Activated naive CD8-positive, alpha-beta T cell treated with anti-CD3 and anti-CD28 coated beads, Interleukin-2, amount 50 U/mL, for 24 hours (primary cell): ENCODE results near the gene SYNJ2.
A peak's percentile ranks its signal among the peaks of the same experiment; 100 is the strongest.

Experiments
- ATAC-seq: fragments of 150-1000 bp; cut with Tn5 transposase; one replicate; pipeline ENCODE4 v1.10.0; 2021
- DNase-seq: peaks from one replicate; pipeline ENCODE4 v3.0.0; 2021
- H3K27ac Mint-ChIP-seq: one replicate; pipeline ENCODE4 v1.8.0; 2021; ENCODE audit warnings: mild to moderate bottlenecking, mixed read lengths
- H3K27me3 Mint-ChIP-seq: one replicate; pipeline ENCODE4 v1.8.0; 2021; ENCODE audit warnings: mixed read lengths
- H3K36me3 Mint-ChIP-seq: one replicate; pipeline ENCODE4 v1.8.0; 2021; ENCODE audit warnings: low read depth, mixed read lengths
- H3K4me1 Mint-ChIP-seq: one replicate; pipeline ENCODE4 v1.8.0; 2021; ENCODE audit warnings: mixed read lengths
- H3K4me3 Mint-ChIP-seq: one replicate; pipeline ENCODE4 v1.8.0; 2021; ENCODE audit warnings: mild to moderate bottlenecking, moderate library complexity, mixed read lengths
- H3K9me3 Mint-ChIP-seq: one replicate; pipeline ENCODE4 v1.8.0; 2021; ENCODE audit warnings: mixed read lengths

Gene SYNJ2

DNA sequence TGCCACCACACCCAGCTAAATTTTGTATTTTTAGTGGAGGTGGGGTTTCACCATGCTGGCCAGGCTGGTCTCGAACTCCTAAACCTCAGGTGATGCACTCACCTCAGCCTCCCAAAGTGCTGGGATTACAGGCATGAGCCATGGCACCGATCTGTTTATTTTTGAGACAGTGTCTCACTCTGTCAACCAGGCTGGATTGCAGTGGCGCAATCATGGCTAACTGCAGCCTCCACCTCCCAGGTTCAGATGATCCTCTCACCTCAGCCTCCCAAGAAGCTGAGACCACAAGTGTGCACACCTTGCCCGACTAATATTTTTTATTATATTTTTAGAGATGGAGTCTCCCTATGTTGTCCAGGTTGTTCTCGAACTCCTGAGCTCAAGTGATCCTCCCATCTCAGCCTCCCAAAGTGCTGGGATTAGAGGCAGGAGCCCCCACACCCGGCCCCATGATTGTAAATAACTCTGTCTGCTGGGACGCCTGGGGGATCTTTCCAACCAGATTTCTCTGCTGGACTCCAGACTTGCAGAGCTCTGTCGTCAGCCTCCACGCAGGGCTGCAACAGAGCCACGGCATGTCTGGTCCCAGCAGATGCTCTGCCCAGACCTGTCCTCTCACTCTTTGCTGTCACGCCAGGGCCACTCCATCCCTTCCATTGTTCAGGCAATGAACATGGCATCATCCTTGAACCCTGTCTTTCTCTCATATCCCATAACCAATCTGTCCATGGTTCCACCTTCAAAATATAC is 25.3 kb downstream of the SYNJ2 start:
- peaks cover 23% of the 10 kb centered on the region for H3K36me3 Mint-ChIP-seq
- no peak overlapping the region for H3K27ac Mint-ChIP-seq
- peaks cover 78% of the 10 kb centered on the region for H3K4me1 Mint-ChIP-seq
- H3K4me3 Mint-ChIP-seq = no peak overlapping the region
- H3K27me3 Mint-ChIP-seq = no peaks in the 10 kb centered on the region
- no peak for DNase-seq
- no peaks in the 10 kb centered on the region for H3K9me3 Mint-ChIP-seq
- no peak for ATAC-seq

DNA sequence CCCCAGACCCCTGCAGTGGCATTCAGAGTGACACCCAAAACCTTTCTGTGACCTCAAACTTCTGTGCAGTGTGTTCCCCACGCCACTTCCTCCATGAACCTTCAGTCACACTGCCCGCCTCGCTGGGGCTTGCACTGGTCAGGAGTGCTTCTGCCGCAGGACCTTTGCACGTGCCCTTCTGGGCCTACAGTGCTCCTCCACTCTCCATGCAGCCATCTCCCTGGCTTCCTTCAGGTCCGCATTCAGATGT is 27.1 kb downstream of the SYNJ2 start:
- Mint-ChIP-seq H3K9me3 (no peaks in the 10 kb centered on the region), H3K4me3 (peak overlapping the region; percentile 50), H3K4me1 (peaks cover 68% of the 10 kb centered on the region), H3K27ac (peak overlapping the region; percentile 74), H3K36me3 (peaks cover 20% of the 10 kb centered on the region), H3K27me3 (no peaks in the 10 kb centered on the region)
- no peak for ATAC-seq
- DNase-seq = no peak

DNA sequence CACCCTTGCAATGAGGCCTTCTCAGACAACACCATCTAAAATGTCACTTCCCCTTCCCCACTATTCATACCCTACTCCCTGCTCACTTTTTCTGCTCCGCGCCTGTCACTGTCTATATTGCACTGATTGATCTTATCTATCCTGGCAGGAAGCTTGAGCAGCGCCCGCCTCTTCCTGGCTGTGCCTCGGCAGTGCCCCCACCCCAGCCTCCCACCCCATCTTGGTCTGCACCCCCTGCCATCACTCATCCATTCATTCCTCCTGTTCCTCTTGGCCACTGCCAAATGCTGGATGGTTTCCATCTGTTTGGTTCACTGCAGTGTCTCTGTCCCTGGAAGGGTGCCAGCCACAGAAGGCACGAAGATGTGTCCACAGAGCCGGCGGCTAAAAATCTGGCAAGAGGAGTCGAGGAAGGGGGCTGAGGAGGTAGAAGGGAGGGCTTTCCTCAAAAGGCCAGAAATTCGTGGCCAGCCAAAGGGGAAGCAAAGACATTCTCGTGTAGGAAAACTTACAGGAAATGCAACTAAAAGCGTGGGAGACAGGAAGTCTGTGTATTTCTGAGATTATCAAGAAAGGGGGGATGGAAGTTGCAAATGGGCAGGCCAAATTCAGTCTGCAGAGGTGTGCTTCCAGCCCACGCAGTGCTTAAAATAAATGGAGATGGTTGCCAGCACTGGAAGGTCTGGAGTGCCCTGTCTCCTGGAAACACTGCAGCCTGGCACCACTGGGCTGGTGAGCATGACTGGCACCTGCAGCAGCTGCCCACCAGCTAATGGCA is 27.6 kb downstream of the SYNJ2 start:
- Mint-ChIP-seq H3K4me1 (peaks cover 68% of the 10 kb centered on the region), H3K27ac (peak overlapping the region; percentile 74), H3K36me3 (peaks cover 20% of the 10 kb centered on the region), H3K9me3 (no peaks in the 10 kb centered on the region), H3K4me3 (peak overlapping the region; percentile 50), H3K27me3 (no peaks in the 10 kb centered on the region)
- ATAC-seq (peak; percentile 40), DNase-seq (peak; percentile 28)

DNA sequence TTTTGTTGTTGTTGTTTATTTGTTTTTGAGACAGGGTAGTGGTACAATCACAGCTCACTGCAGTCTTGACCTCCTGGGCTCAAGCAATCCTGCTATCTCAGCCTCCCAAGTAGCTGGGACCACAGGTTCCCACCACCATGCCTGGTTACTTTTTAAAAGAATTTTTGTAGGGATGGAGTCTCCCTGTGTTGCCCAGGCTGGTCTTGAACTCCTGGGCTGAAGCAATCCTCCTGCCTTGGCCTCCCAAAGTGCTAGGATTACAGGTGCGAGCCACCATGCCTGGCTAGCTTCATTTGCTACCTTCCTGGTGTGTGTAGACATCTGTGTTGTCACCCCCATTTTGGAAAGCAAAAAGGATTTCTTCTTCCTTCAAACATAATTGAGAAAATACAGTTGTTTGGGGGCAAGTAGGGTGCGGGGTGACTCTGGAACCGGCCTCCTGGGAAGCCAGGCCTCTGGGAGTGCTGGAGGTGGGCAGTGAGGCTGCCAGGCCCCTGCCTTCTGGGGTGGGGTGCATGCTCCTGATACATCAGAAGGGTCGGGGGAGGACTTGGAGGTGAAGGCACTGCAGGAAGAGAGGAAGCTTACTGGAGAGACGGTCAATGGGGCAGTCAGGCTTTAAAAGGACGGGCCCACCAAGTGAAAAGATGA is 28.4 kb downstream of the SYNJ2 start:
- H3K27ac Mint-ChIP-seq = no peak overlapping the region
- peaks cover 20% of the 10 kb centered on the region for H3K36me3 Mint-ChIP-seq
- no peaks in the 10 kb centered on the region for H3K27me3 Mint-ChIP-seq
- peaks cover 69% of the 10 kb centered on the region for H3K4me1 Mint-ChIP-seq
- DNase-seq (no peak), ATAC-seq (no peak)
- no peak overlapping the region for H3K4me3 Mint-ChIP-seq
- no peaks in the 10 kb centered on the region for H3K9me3 Mint-ChIP-seq

DNA sequence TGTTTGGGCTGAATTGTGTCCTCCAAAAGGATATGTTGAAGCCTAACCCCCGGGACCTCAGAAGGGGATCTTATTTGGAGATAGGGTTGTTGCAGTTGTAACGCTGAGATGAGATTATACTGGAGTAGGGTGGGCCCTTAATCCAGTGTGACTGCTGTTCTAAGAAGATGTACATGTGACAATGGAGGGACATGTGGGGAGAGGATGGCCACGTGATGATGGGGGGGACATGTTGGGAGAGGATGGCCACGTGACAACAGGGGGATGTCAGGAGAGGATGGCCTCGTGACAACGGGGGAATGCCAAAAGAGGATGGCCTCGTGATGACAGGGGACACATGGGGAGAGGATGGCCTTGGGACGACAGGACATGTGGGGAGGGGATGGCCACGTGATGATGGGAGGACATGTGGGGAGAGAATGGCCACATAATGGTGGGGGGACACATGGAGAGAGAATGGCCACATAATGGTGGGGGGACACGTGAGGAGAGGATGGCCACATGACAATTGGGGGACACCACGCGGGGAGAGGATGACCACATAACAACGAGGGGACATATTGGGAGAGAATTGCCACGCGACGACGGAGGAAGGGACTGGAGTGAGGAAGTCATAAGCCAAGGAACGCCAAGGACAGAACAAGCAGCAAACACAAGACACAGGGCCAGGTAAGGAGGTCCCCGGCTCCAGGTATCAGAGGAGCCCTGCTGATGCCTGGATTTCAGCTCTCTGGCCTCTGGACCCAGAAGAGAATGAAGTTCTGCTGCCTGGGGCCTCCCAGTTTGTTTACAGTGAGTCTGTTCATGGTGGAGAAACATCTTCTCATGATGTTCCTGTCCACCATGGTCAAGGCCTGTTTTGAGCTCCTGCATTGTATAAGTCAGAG is 29.2 kb downstream of the SYNJ2 start:
- H3K27ac Mint-ChIP-seq = no peak overlapping the region
- no peak for ATAC-seq
- peaks cover 71% of the 10 kb centered on the region for H3K4me1 Mint-ChIP-seq
- no peaks in the 10 kb centered on the region for H3K9me3 Mint-ChIP-seq
- no peak for DNase-seq
- no peaks in the 10 kb centered on the region for H3K27me3 Mint-ChIP-seq
- no peak overlapping the region for H3K4me3 Mint-ChIP-seq
- peaks cover 19% of the 10 kb centered on the region for H3K36me3 Mint-ChIP-seq

DNA sequence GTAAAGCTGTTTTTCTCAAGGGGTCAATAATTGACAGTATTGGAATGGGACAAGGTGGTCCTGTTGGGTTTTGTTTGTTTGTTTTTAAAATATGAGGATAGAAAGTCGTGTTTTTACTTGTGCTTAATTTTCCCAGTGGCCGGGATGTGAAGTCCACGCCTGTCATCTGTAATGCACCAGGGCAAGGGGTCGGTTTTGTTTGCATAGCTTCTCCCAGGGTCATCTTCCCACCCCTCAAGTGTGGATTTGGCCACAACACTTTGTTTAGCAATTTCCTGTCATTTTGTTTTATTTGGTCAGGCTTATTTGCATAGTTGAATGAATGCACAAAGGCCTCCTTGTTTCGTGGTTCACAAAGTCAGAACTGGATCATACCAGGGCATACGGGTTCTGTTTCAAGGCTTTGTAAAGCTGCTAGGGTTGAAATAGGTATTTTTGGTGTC is 29.8 kb downstream of the SYNJ2 start:
- Mint-ChIP-seq H3K36me3 (peaks cover 17% of the 10 kb centered on the region), H3K27me3 (no peaks in the 10 kb centered on the region), H3K9me3 (no peaks in the 10 kb centered on the region), H3K4me1 (peaks cover 69% of the 10 kb centered on the region), H3K4me3 (no peak overlapping the region), H3K27ac (no peak overlapping the region)
- DNase-seq = no peak
- ATAC-seq = no peak

DNA sequence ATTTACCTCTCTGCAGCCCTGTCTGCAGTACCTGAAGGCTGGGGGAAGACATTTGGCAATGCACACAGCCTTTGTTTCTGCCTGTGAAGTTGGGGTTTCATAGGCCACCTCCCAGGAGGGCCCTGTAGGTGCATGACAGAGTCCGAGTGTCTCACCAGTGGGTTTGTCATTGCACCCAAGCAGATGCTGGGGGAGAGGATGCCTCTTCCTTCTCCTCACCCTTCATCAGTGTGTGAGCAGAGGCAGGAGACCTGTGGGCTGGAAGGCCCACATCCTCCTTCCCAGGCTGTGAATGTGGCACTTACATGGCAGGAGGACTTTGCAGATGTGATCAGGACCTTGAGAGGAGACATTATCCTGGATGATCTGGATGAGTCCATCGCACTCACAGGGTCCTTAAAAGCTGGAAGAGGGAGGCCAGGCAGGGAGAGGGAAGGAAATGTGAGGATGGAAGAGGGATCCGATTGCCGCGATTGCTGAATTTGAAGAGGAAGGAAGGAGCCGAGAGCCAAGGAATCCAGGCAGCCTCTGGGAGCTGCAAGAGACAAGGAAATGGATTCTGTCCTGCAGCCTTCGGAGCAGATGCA is 30.4 kb downstream of the SYNJ2 start:
- peaks cover 69% of the 10 kb centered on the region for H3K4me1 Mint-ChIP-seq
- H3K9me3 Mint-ChIP-seq = no peaks in the 10 kb centered on the region
- no peak for DNase-seq
- H3K27ac Mint-ChIP-seq = no peak overlapping the region
- H3K4me3 Mint-ChIP-seq = no peak overlapping the region
- H3K27me3 Mint-ChIP-seq = no peaks in the 10 kb centered on the region
- peaks cover 17% of the 10 kb centered on the region for H3K36me3 Mint-ChIP-seq
- ATAC-seq = no peak

DNA sequence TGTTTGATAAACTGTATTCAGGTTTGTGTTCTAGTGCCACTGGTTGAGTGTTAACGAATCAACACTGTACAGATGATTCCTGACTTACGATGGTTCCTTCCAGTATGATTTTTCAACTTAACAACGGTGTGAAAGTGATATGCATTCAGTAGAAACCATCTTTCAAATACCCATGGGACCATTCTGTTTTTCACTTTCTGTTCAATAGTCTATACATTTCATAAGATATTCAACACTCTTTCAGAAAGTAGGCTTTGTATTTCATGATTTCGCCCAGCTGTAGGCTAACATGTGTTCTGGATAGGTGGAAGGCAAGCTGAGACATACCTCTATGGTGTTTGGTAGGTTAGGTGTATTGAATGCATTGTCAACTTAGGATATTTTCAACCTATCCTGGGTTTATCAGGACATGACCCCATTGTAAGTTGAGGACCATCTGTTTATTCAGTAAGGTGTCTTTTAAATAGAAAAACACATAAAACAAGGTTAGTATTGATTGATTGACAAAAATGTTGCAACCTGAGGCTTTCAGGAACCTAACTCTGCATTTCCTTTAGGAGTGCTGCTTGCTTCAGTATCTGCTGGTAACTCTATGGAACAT is 32.3 kb downstream of the SYNJ2 start:
- Mint-ChIP-seq H3K4me3 (no peak overlapping the region), H3K27me3 (no peaks in the 10 kb centered on the region), H3K4me1 (peaks cover 52% of the 10 kb centered on the region)

DNA sequence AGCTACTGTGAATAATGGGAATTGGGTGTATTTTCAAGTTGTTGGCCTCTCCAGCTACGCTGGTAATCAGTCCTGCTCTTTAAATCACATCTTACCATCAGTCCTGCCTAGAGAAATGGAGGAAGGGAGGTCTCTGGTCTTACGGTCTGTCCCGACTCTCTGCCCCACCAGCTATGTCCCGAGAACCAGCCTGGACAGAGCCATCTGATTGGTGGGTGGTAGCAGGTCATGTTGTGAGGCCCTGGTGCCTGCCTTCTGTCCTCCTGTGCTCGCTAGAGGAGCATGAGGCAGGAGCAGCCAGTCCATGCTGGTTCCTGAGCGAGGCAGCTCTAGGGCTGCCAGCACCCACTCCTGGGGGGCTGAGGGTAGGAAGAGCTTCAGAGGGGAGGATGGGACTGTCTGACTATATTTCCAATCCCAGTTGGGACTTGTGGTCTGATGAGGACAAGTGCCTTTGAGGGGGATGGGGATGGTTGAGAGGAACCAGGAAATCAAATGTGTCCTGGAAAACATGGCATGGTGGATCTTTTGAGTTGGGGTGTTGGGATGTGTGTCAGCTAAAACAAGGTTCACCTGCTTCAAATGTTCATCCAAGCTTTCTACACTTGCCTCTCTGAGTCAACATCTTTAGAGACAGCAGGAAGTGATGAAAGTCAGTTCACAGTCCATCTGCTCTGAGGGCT is 33.0 kb downstream of the SYNJ2 start:
- ATAC-seq (no peak), DNase-seq (no peak)
- Mint-ChIP-seq H3K4me1 (peaks cover 45% of the 10 kb centered on the region), H3K9me3 (no peaks in the 10 kb centered on the region), H3K27me3 (no peaks in the 10 kb centered on the region), H3K4me3 (no peak overlapping the region), H3K27ac (peak overlapping the region; percentile 15), H3K36me3 (peaks cover 11% of the 10 kb centered on the region)

More for the DNA sequence above, 32.3 kb downstream of the SYNJ2 start:
- Mint-ChIP-seq H3K27ac (no peak overlapping the region), H3K9me3 (no peaks in the 10 kb centered on the region), H3K36me3 (peaks cover 15% of the 10 kb centered on the region)
- ATAC-seq = no peak
- no peak for DNase-seq

DNA sequence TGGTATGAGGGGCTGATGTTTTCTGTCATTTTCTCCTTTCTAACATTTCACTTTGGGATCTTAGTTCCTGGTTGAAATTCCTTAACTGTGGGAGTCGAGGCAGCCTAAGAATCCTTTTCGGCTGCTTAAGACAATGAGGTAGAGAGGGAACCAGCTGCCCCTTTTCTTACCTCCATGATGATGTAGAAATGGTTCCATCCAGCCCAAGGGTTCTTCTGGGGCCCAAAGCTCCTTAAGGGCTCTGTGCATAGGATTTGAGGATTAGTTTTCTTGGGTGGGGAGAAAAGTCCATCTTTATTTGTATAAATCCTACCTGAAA is 33.5 kb downstream of the SYNJ2 start:
- DNase-seq = no peak
- peaks cover 15% of the 10 kb centered on the region for H3K36me3 Mint-ChIP-seq
- H3K9me3 Mint-ChIP-seq = no peaks in the 10 kb centered on the region

DNA sequence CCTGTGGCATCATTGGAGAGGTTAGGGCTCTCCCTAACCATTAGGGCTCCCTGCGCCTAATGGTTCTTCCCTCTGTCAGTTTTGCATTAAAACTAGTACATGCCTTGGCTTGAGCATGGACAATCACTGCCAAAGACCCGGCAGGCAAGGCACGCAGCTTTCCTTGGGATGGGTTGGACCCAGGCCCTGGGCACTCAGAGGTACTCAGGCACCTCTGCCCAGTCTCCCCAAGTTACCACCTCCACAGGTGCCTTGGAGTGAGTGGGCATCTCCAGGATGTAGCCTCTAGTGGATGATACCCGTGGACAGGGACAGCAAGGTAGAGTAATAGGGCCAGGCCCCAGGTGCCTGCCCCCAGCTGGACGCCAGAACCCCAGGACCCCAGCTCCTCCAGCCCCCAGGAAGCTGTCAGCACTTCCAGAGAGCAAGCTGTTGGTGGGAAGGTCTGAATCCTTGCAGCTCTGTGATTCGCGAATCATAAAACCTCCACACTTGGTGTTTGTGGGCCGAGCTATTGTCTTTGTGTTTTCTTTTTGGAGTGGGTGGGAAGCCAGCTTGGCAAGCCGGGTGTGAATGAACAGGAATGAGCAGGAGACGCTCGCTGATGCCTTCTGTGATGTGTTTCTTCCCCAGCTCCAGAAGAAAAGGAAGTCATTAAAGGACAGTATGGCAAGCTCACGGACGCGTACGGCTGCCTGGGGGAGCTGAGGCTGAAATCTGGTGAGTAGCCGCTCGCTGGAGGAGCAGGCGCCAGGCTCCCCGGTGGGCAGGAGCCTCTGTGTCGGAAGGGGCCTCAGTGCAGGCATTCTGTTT is 35.1 kb downstream of the SYNJ2 start:
- no peak for DNase-seq
- Mint-ChIP-seq H3K36me3 (peaks cover 15% of the 10 kb centered on the region), H3K4me3 (no peak overlapping the region), H3K9me3 (no peaks in the 10 kb centered on the region), H3K27me3 (no peaks in the 10 kb centered on the region), H3K4me1 (peaks cover 28% of the 10 kb centered on the region), H3K27ac (no peak overlapping the region)
- no peak for ATAC-seq

More for the DNA sequence above, 33.5 kb downstream of the SYNJ2 start:
- H3K27ac Mint-ChIP-seq = peak overlapping the region; percentile 15
- H3K4me1 Mint-ChIP-seq = peaks cover 41% of the 10 kb centered on the region
- no peak for ATAC-seq
- no peaks in the 10 kb centered on the region for H3K27me3 Mint-ChIP-seq
- H3K4me3 Mint-ChIP-seq = no peak overlapping the region

DNA sequence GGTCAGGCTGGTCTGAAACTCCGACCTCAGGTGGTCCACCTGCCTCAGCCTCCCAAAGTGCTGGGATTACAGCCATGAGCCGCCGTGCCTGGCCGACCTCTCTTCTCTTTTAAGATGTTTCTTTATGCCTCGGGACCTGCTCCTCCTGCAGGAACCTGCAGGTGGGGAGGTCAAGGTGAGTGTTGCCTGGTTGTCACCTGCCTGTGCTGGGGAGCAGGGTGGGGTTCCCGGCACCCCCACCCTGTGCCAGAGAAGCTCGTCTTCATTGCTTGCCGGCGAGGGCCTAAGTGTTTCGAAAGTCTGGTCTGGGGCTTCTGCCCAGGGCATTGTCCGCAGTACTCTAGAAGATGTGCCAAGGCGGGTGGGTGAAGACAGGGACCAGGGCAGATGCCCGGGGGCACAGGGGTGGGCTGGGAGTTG is 36.0 kb downstream of the SYNJ2 start:
- no peak for DNase-seq
- no peaks in the 10 kb centered on the region for H3K9me3 Mint-ChIP-seq
- H3K4me1 Mint-ChIP-seq = peaks cover 25% of the 10 kb centered on the region
- H3K36me3 Mint-ChIP-seq = peaks cover 15% of the 10 kb centered on the region
- no peak overlapping the region for H3K27ac Mint-ChIP-seq
- no peaks in the 10 kb centered on the region for H3K27me3 Mint-ChIP-seq
- no peak overlapping the region for H3K4me3 Mint-ChIP-seq
- ATAC-seq = no peak
